ENCODE data around the gene RDH8. TPM values are rescaled to one million over a fixed set of nuclear protein-coding genes. Genes with fewer than 3 reads are reported as not detected.

RDH8 gene
- total and polyA plus RNA-seq, 7 donors: not detected

GRCh38 chr19:9972103-9972502 is 41.2 kb upstream of the RDH8 start:
- DNase-seq: no peak
- peaks cover 0 to 18% (median 0%) of the 10 kb centered on the region in 3 donors for H3K27me3 ChIP-seq
- 85 to 86% methylated on average over 6 of the region's 6 CpGs for WGBS, 2 donors
- peaks cover 0 to 16% (median 0%) of the 10 kb centered on the region in 4 donors for H3K36me3 ChIP-seq
- H3K4me3 ChIP-seq: no peak overlapping the region
- no peak for TF ChIP-seq POLR2AphosphoS5 (IDR thresholded peaks at IDR 0.05)
- TF ChIP-seq CTCF (IDR thresholded peaks at IDR 0.05): no peak
- no peak for TF ChIP-seq EP300 (IDR thresholded peaks at IDR 0.05)
- no peak for TF ChIP-seq POLR2A (IDR thresholded peaks at IDR 0.05)
- intact Hi-C loops (cut with DNase I): no loop called here
- no peak overlapping the region for H3K27ac ChIP-seq
- no peaks in the 10 kb centered on the region for H3K9me3 ChIP-seq
- H3K4me1 ChIP-seq: no peaks in the 10 kb centered on the region

- Histone ChIP-seq H3K4me1 (peaks cover 0 to 7% (median 5%) of the 10 kb centered on the region in 4 donors), H3K9me3 (no peaks in the 10 kb centered on the region), H3K27ac (no peak overlapping the region), H3K27me3 (no peaks in the 10 kb centered on the region), H3K4me3 (no peak overlapping the region), H3K36me3 (peaks cover 0 to 30% (median 0%) of the 10 kb centered on the region in 4 donors)
- DNase-seq: no peak
- intact Hi-C loops (cut with DNase I): no loop called here
- TF ChIP-seq POLR2AphosphoS5 (IDR thresholded peaks at IDR 0.05): no peak
- TF ChIP-seq CTCF (IDR thresholded peaks at IDR 0.05): no peak
- no peak for TF ChIP-seq POLR2A (IDR thresholded peaks at IDR 0.05)
- TF ChIP-seq EP300 (IDR thresholded peaks at IDR 0.05): no peak
- 83 to 85% methylated on average over 8 of the region's 8 CpGs for WGBS, 2 donors
These were observed 31.6 kb upstream of the RDH8 start for GRCh38 chr19:9981406-9982260.

- WGBS, 2 donors: 56 to 61% methylated on average over 8 of the region's 8 CpGs
- H3K4me3 ChIP-seq: no peak overlapping the region
- no peaks in the 10 kb centered on the region for H3K9me3 ChIP-seq
- intact Hi-C loops (cut with DNase I): no loop called here
- peaks cover 0 to 18% (median 16%) of the 10 kb centered on the region in 4 donors for H3K4me1 ChIP-seq
- DNase-seq: peak; percentile 81
- peak in 3 of 4 donors; percentile 20 to 30 (median 20) for TF ChIP-seq POLR2AphosphoS5 (IDR thresholded peaks at IDR 0.05)
- TF ChIP-seq EP300 (IDR thresholded peaks at IDR 0.05): no peak
- H3K27me3 ChIP-seq: no peaks in the 10 kb centered on the region
- H3K36me3 ChIP-seq: peaks cover 0 to 8% (median 0%) of the 10 kb centered on the region in 4 donors
- H3K27ac ChIP-seq: peak overlapping the region; percentile 47 to 74 (median 60)
These were observed 26.4 kb upstream of the RDH8 start for GRCh38 chr19:9986787-9987281.

- intact Hi-C loops (cut with DNase I): no loop called here
- TF ChIP-seq CTCF (IDR thresholded peaks at IDR 0.05): no peak
- TF ChIP-seq EP300 (IDR thresholded peaks at IDR 0.05): no peak
- no peak for TF ChIP-seq POLR2AphosphoS5 (IDR thresholded peaks at IDR 0.05)
- TF ChIP-seq POLR2A (IDR thresholded peaks at IDR 0.05): no peak
- DNase-seq: no peak
- Histone ChIP-seq H3K27ac (no peak overlapping the region), H3K4me3 (no peak overlapping the region), H3K4me1 (peaks cover 0 to 18% (median 16%) of the 10 kb centered on the region in 4 donors), H3K36me3 (peaks cover 0 to 5% (median 0%) of the 10 kb centered on the region in 4 donors), H3K9me3 (no peaks in the 10 kb centered on the region), H3K27me3 (no peaks in the 10 kb centered on the region)
- whole genome bisulfite sequencing, 2 donors: 87 to 96% methylated on average over 3 of the region's 3 CpGs
These were observed 23.8 kb upstream of the RDH8 start for GRCh38 chr19:9989504-9989903.

- H3K36me3 ChIP-seq: peaks cover 0 to 5% (median 0%) of the 10 kb centered on the region in 4 donors
- no peak for TF ChIP-seq EP300 (IDR thresholded peaks at IDR 0.05)
- no peak for TF ChIP-seq POLR2A (IDR thresholded peaks at IDR 0.05)
- no peak for TF ChIP-seq POLR2AphosphoS5 (IDR thresholded peaks at IDR 0.05)
- no peak for TF ChIP-seq CTCF (IDR thresholded peaks at IDR 0.05)
- DNase-seq: no peak
- H3K27me3 ChIP-seq: no peaks in the 10 kb centered on the region
- 67 to 72% methylated on average over 11 of the region's 11 CpGs for WGBS, 2 donors
- no peaks in the 10 kb centered on the region for H3K9me3 ChIP-seq
- peaks cover 0 to 13% (median 11%) of the 10 kb centered on the region in 4 donors for H3K4me1 ChIP-seq
- no peak overlapping the region for H3K4me3 ChIP-seq
- intact Hi-C loops (cut with DNase I): no loop called here
- no peak overlapping the region for H3K27ac ChIP-seq
These were observed 21.7 kb upstream of the RDH8 start for GRCh38 chr19:9991425-9992191.
